Thyroid gland (tissue), 4 donors: ENCODE results near the gene DTYMK.

ENCODE experiments used
- CTCF ChIP-seq, 6 experiments: fragments of 200-600 bp in 3 of 6; fragments of 450-650 bp in 3 of 6; sonication (generic) in 3 of 6; IDR thresholded peaks; one replicate each; pipeline ENCODE4 v1.5.1; 2016 to 2019; ENCODE audit warnings: antibody characterized with exemption in 6 of 6, mild to moderate bottlenecking in 2 of 6, inconsistent platforms in 1 of 6, moderate library complexity in 1 of 6
- POLR2A ChIP-seq, 2 donors: fragments of 450-650 bp; IDR thresholded peaks; one replicate each; pipeline ENCODE4 v1.6.1; 2017; ENCODE audit warnings: antibody characterized with exemption in 2 of 2, mild to moderate bottlenecking in 2 of 2, moderate library complexity in 1 of 2

- TF ChIP-seq CTCF (IDR thresholded peaks at IDR 0.05) (no peak), POLR2A (IDR thresholded peaks at IDR 0.05) (peak; percentile 79 to 83)
Observed at GRCh38 chr2:241734467-241735208, 48.0 kb upstream of the DTYMK start, which contains the start of gene D2HGDH.
